Stomach (tissue), 4 donors: ENCODE measurements around the gene ZNRF2.

Experiments used
- EP300 ChIP-seq: sonication (generic); formaldehyde crosslinking; IDR thresholded peaks from one replicate; pipeline ENCODE4 v1.6.1; 2017; ENCODE audit warnings: antibody characterized with exemption
- POLR2A ChIP-seq, 4 donors: fragments of 450-650 bp; IDR thresholded peaks; one replicate each; pipeline ENCODE4 v1.6.1; 2016; ENCODE audit warnings: antibody characterized with exemption in 4 of 4, control low read depth in 2 of 4, mild to moderate bottlenecking in 1 of 4, moderate library complexity in 1 of 4
- POLR2AphosphoS5 ChIP-seq, 3 donors: sonication (generic); formaldehyde crosslinking; IDR thresholded peaks; one replicate each; pipeline ENCODE4 v1.6.1; 2016; ENCODE audit warnings: antibody characterized with exemption in 3 of 3
- TF ChIP-seq, protein P1 (sequence below), 7 experiments: fragments of 450-650 bp in 4 of 7; fragments of 200-600 bp in 3 of 7; sonication (generic) in 3 of 7; IDR thresholded peaks; one replicate each; pipeline ENCODE4 v1.5.1; 2016 to 2019; ENCODE audit warnings: antibody characterized with exemption in 7 of 7, control low read depth in 2 of 7, mild to moderate bottlenecking in 1 of 7

DNA sequence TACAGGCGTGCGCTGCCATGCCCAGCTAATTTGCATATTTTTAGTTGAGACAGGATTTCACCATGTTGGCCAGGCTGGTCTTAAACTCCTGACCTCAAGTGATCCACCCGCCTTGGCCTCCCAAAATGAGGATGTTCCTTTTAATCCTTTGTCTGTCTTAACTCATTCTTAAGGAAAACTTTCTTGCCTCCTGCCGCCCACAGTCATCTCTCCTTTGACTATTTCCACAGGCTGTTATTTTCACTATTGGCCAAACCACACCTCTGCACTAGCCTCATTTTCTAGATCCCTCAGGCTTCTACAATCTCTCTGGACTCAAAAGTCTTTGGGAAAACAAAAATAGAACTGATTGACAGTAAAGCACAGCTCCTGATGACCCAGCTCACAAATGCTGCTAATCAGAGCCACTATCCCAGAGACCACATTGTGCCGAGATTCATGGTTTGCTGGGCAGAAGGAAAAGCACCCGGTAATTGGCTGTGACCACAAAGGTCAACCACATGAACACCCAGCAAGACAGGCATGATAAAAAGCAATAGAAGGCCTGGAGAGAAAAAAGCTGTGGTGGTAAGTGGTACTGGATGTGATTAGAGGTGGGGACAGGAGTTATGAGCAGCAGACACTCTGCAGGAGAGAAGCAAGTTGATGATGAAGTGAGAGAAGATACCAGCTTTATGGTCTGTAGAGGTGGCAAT, 44.1 kb upstream of the ZNRF2 start:
- TF ChIP-seq, protein P1, sequence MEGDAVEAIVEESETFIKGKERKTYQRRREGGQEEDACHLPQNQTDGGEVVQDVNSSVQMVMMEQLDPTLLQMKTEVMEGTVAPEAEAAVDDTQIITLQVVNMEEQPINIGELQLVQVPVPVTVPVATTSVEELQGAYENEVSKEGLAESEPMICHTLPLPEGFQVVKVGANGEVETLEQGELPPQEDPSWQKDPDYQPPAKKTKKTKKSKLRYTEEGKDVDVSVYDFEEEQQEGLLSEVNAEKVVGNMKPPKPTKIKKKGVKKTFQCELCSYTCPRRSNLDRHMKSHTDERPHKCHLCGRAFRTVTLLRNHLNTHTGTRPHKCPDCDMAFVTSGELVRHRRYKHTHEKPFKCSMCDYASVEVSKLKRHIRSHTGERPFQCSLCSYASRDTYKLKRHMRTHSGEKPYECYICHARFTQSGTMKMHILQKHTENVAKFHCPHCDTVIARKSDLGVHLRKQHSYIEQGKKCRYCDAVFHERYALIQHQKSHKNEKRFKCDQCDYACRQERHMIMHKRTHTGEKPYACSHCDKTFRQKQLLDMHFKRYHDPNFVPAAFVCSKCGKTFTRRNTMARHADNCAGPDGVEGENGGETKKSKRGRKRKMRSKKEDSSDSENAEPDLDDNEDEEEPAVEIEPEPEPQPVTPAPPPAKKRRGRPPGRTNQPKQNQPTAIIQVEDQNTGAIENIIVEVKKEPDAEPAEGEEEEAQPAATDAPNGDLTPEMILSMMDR (IDR thresholded peaks at IDR 0.05) = no peak
- no peak for TF ChIP-seq POLR2A (IDR thresholded peaks at IDR 0.05)
- no peak for TF ChIP-seq EP300
- no peak for TF ChIP-seq POLR2AphosphoS5 (IDR thresholded peaks at IDR 0.05)
